Gastroesophageal sphincter (tissue), 3 donors: ENCODE measurements around the gene YWHAB.

Experiments
- CTCF ChIP-seq, 4 experiments: fragments of 200-600 bp in 2 of 4; fragments of 450-650 bp in 2 of 4; sonication (generic) in 1 of 4; IDR thresholded peaks; one replicate each; pipeline ENCODE4 v1.5.1; 2017 to 2019; ENCODE audit warnings: antibody characterized with exemption in 4 of 4, mild to moderate bottlenecking in 2 of 4, moderate library complexity in 2 of 4
- EP300 ChIP-seq: sonication (generic); formaldehyde crosslinking; IDR thresholded peaks from one replicate; pipeline ENCODE4 v1.6.1; 2017; ENCODE audit warnings: antibody characterized with exemption, mild to moderate bottlenecking

- TF ChIP-seq CTCF (IDR thresholded peaks at IDR 0.05) (no peak), EP300 (no peak)
These were observed 67.2 kb downstream of the YWHAB start for GRCh38 chr20:44952731-44953130.
